Hepatic stellate cell (primary cell): ENCODE results near the gene ALDH7A1.

Experiments used
- DNase-seq: peaks from one replicate; pipeline ENCODE4 v3.0.0; 2011; ENCODE audit warnings: low spot score

Gene ALDH7A1

DNA sequence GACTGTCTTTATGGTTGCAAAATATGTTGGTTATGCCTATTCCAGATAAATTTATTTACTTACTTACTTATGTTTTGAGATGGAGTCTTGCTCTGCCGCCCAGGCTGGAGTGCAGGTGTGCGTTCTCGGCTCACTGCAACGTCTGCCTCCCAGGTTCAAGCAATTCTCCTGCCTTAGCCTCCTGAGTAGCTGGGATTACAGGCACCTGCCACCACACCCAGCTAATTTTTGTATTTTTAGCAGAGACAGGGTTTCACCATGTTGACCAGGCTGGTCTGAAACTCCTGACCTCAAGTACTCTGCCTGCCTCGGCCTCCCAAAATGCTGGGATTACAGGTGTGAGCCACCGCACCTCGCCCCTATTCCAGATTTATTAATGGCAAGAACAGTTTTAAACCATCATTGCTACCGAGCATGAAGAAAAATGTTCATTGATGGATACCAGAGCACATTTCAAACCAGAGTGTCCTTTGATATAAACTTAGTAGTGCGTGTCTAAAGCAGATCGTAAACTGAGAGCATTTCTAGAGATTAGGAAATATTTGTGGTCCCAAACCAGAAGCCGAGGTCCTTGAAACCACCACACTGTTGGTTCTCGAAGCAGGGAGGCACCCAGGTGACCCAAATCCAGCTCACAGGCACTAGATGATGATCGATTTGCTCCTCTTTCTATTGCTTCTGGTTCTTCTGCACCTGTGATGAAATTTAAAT, 86.6 kb downstream of the ALDH7A1 start:
- no peak for DNase-seq

DNA sequence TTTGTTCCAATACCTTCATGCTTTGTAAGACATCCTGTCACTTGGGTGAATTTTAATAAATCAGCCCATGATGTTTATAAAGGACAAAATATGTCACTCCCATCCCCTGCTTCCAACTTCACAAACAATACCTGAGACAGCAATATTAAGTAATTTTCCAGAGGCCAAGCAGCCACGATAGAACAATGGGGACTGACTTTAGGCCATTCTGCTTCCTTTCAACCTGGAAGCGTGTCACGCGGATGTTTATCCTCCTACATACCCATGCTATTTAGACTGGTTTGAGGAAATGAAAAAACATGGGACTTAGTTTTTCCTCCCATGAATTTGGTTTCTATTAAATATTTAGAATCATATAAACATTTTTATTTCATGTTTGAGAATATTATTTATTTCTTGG, 88.9 kb downstream of the ALDH7A1 start:
- DNase-seq = no peak

DNA sequence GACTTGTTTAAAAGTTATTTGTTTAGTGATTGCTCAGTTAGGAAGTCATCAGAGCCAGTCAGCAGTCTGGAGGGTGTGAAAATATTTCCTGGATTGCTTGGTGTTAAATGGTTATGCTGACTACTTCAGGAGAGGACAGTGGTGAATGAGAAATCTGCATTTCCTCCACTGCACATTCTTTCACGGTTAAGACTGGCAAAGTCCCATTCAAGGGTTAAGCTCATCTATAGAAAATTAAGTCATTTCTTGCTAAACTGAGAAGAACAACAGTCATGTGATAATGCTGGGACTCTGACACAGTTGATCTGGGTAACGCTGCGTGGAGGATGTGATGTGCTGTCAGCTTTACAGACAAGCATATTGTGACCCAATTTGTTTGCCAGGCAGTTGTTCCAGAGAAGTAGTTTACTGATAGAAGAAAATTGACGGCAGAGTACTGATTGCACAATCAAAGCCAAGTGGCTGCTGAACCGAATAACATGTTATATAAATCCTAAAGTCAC, 91.4 kb downstream of the ALDH7A1 start:
- no peak for DNase-seq

DNA sequence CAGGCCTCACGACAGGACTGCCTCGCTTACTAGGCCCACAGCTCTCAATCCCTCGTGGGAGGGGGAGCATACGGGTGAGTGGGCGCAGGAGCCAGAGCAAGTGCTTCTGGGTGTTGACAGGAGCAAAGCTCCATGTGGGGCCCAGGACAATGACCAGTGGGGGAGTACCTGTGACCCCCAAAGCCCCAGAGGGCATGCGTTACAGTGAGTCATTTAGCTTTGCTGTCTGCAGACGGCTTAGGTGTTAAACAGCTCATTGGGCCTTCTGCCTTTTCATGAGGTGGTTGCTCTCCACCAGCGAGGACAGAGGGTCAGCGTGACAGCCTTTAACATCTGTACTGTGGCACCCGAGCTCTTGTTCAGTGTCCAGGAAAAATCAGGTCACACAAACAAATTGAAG, 93.6 kb downstream of the ALDH7A1 start:
- DNase-seq = no peak

DNA sequence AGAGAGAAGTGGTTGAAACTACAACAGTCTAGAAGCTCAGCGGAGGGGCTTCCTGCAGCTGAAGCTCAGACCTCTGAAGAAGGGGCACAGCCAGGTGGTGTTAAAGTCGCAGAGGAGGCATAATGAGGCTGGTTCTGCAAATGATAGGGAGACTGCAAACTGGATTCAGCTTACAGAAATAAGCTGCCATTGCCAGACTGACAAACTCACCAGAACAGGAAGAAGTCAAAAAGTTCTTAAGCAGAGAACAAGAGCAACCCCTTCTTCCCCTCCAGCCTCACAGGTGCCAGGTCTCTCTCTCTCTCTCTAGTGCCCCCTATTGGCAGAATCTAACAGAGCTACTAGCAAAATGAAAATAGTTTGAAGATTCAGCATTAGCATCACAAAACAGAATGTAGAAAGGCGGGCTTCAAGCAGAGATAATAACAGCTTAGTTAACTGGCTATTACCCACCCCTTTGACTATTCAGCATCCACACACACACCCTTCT, 95.1 kb downstream of the ALDH7A1 start:
- DNase-seq = no peak

DNA sequence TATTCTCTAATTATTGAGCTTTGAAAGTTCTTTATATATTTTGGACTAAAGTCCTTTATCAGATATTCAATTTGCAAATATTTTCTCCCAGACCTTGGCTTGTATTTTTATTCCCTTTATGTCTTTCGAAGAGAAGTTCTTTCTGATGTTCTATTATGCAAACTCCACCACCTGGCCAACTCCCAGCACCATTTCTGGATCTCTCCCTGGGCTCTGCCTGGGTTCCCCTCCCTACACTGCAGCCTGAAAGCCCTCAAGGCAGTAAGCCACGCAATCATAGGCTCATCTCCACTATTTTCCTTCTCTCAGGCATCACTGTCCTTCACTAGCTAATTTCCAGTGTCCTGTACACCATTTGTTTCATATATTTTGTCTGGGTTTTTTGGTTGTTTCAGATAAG, 95.7 kb downstream of the ALDH7A1 start:
- DNase-seq = no peak

DNA sequence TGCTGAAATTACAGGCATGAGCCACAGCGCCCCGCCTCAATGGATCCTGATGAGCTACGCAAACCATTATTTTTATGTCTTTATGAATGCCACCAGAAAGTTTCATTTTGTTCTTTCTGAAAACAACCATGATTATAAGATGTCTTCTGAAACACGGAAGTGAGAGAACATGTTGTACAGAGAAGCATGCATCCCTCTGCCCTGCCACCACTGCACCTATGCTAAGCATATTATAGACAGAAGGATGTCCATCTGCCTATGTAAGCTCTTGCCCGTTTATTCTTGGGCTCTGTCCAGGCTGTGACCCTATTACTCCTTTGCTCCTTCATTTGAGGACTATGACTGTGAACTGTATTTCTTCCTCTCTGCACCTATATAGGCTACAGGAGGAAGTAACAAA, 97.5 kb downstream of the ALDH7A1 start:
- no peak for DNase-seq

DNA sequence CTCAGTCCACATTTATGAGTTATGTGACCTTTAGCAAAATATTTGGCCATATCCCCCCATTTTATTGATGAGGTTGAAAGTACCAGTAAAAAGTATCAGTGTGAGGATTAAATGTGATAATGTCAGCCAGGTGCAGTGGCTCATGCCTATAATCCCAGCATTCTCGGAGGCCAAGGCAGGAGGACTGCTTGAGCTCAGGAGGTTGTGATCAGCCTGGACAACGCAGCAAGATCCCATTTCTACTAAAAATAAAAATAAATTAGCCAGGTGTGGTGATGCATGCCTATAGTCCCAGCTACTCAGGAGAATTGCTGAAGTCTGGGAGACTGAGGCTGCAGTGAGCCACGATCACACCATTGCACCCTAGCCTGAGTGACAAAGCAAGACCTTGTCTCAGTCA, 100.6 kb downstream of the ALDH7A1 start:
- no peak for DNase-seq

DNA sequence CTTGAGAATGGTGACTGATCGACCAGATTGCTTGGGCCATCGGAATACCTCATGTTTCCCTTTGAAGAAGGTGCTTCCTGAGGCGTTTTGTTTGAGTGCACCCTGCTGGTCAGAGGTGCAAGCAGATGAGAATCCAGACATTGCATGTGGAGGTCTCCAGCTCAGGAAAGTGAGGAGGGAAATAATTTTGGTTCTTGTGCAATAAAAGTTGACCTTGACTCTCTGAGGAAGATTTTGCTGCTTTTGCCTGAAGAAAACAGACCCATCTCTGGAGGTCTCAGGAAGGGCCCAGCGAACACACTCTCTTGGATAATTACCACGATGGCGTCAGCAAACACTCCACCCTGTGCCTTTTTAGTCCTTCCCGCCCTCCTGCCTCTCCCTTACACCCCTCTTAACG, 102.1 kb downstream of the ALDH7A1 start:
- DNase-seq = no peak

DNA sequence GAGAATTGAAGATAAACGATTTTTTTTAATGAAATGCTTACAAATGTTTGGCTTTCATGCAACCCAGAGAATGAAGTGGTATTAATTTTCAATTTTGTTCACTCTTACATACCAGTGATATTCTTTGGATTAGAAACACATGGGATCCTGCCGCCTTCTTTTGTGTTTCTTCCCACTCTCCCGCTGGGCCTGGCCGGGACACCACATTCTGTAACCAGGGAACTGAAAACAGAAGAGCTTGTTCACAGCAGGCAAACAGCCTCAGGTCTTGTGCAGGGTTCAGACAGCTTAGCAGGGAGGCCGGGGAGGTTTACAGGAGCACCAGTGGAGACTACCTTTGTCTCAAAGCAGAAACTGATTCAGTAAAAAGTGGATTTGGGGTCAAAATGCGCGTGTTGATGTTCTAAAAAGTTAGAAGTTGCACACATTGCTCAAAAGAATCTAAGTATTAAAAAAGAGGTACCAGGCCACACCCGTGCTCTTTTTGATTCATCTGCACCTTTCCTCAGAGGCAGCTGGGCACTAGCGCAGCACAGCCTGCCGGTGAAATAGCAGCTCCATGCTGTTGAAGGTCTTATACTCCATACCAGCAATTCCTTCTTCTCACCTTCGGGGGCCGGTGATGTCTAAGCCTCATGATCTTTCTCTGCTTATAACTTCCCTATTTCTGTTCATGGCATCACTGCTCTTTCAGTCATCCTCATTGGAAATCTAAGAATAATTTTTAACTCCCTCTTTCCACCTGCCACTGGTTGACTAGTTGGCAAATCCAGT, 104.7 kb downstream of the ALDH7A1 start:
- DNase-seq = no peak

DNA sequence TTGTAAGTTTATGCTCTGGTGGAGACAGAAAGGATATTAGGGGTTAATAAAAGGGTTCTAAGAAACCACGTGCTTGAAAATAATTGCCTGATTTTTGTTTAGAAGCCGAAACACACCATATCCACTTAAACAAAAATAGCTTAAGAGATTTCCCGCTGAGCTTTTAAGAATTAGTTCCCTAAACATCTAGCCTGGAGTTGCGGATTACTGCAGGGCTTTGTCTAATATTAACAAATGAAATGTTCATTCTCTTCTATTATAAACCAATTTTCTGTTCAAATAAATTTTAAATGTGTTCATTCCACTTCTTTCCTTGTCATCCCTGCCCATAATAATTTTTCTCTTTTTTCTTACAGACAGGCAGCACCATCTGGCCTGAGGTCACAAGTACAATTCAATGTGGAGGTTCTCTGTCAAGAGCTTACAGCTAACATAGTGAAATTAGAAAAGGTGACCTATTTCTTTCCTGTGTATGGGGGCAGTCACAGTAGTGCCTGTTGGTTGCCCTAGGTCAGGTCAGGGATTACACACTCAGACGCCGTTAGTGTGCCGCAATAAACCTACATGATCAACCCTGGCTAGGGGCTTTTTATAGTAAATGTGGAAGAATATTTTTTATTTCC, 106.5 kb downstream of the ALDH7A1 start:
- DNase-seq = no peak

DNA sequence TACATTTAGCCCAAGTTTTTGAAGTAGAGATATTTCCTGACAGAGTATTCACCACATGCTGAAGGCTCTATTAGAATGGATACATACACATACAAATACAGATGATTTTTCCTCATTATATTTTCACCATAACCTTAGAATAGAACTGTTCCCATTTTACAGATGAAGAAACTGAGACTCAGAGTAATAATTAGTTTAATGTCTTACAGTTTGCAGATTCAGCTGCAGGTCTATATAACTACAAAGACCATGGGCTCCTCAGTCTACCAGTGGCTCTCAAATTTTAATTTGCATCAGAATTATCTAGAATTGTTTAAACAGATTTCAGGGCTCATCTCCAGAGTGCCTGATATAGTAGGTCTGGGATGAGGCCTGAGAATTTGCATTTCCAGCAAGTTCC, 107.4 kb downstream of the ALDH7A1 start:
- DNase-seq = no peak

DNA sequence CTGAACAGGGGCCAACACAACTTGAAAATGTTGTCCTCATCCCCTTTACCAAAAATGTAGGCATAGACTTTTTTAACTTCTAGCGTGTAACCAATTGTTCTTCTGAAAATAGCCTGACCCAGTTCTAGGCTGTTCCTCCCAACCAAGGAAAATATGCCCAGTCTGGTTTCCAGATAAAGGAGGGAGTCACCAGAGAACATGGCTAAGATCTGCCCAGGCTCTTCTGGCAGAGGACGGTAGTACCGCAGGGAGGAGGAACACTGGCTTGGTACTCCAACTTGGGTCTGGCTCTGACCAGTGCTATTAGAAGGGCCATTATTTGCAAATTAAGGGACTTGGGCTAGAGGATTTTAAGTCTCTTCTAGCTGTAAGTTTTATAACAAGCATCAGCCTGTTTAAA, 108.7 kb downstream of the ALDH7A1 start:
- DNase-seq = no peak

DNA sequence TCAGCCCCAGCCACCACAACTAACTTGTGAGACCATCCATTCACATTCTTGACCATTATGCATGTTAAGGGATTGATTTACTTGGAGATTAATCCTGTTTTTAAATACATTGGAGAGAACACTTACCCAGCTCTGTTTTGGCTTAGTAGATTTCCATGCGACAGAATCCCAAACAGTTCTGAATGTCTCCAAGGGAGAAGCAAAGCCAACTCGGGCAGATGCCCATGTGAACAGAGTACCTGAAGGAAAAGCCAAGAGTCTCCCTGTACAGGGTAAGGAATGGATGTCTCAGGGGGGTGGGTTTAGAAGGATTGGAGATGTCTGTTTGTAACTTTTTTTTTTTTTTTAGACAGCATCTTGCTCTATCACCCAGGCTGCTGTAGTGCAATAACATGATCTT, 110.8 kb downstream of the ALDH7A1 start:
- no peak for DNase-seq

DNA sequence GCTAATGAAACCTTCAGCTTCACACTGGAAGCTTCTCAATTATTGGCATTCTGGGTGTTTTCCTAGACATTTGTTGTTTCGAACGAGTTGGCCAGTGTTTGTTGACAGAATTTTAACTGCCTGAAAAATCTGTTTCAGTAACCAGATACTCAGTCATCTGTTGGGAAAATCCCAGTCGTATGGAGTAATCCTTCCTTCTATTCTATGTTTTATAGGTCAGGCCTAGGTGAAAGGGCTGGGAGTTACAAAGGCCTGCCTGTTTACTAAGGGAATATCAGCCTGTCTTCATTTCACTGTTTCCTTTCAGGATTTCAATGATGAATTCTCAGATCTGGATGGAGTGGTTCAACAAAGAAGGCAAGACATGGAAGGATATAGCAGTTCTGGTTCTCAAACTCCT, 111.9 kb downstream of the ALDH7A1 start:
- no peak for DNase-seq

DNA sequence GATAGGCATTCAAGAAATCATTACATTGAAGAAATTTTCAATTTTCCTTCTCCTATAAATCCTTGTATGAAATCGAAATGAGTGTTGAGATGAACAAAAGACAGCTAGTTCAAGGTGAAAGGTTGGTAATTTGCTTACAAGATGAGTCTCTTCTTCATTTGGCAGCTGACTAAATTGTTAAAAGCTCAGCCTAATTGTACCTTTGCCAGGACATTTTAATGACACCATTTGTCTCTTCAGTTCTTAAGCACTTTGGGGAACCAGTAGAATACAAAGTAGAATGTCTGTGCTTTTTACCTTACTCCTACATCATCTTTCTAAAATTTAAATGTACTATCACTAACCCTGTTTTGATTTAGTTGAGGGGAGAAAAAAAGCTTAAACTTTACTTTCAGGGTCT, 112.4 kb downstream of the ALDH7A1 start:
- no peak for DNase-seq

DNA sequence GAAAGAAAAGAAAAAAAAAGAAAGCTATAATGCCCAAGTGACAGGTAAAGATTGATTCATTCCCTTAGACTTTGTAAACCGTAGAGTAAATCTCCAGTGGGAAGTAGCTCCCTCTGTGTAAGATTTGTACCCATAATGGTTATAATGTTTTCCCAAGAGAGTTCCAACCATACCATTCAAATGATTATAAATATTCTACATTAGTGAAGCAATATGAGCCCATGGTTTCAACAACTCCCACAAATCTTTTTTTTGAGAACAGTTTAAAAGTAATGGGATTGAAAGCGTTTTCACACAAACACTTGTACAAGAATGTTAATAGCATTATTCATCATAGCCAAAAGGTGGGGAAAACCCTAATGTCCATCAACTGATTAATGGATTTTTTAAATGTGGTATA, 113.8 kb downstream of the ALDH7A1 start:
- no peak for DNase-seq
